Thyroid gland (tissue), 4 donors: ENCODE data around the gene UST. TPM values are rescaled to one million over a fixed set of nuclear protein-coding genes. Genes with fewer than 3 reads are reported as not detected.

Experiments used
- DNase-seq, 2 donors: peaks; one replicate each; pipeline ENCODE4 v3.0.0-alpha.2; 2019
- H3K27ac ChIP-seq, 3 donors: fragments of 200-600 bp; sonication (generic); 1 replicate in 2 of 3; 2 replicates in 1 of 3; pipeline ENCODE4 v1.5.1; 2016 to 2019; ENCODE audit warnings: mild to moderate bottlenecking in 1 of 3, moderate library complexity in 1 of 3
- H3K27me3 ChIP-seq: fragments of 200-600 bp; sonication (generic); one replicate; pipeline ENCODE4 v1.5.1; 2019
- H3K36me3 ChIP-seq, 2 donors: fragments of 200-600 bp; sonication (generic); one replicate each; pipeline ENCODE4 v1.5.1; 2016 to 2019
- H3K4me1 ChIP-seq, 2 donors: fragments of 200-600 bp; sonication (generic); one replicate each; pipeline ENCODE4 v1.5.1; 2017 to 2019
- H3K4me3 ChIP-seq, 3 donors: fragments of 200-600 bp; sonication (generic); replicated peaks in 1 of 3; 1 replicate in 2 of 3; 2 replicates in 1 of 3; pipeline ENCODE4 v1.5.1; 2016; ENCODE audit warnings: mild to moderate bottlenecking in 1 of 3
- H3K9me3 ChIP-seq: fragments of 200-600 bp; sonication (generic); one replicate; pipeline ENCODE4 v1.5.1; 2017
- CTCF ChIP-seq, 6 experiments: fragments of 200-600 bp in 3 of 6; fragments of 450-650 bp in 3 of 6; sonication (generic) in 3 of 6; IDR thresholded peaks; one replicate each; pipeline ENCODE4 v1.5.1; 2016 to 2019; ENCODE audit warnings: antibody characterized with exemption in 6 of 6, mild to moderate bottlenecking in 2 of 6, inconsistent platforms in 1 of 6, moderate library complexity in 1 of 6
- POLR2A ChIP-seq, 2 donors: fragments of 450-650 bp; IDR thresholded peaks; one replicate each; pipeline ENCODE4 v1.6.1; 2017; ENCODE audit warnings: antibody characterized with exemption in 2 of 2, mild to moderate bottlenecking in 2 of 2, moderate library complexity in 1 of 2
- WGBS, 2 donors: methylation state at CpG; one replicate each; pipeline ENCODE4 v1.1.5; 2017; 5-methylcytosine and 5-hydroxymethylcytosine counted together
- intact Hi-C: fragments of 100-400 bp; cut with DNase I; formaldehyde crosslinking; loops from one replicate; pipeline ENCODE4 v1.15.1; 2023
- total RNA-seq, 4 donors: library from RNA; depleted of rRNA; stranded (reverse); fragments of >200 nt; gene quantifications; one replicate each; pipeline ENCODE4 v1.2.3, GENCODE V29; 2016

Gene UST
- total RNA-seq, 4 donors from 2014 or later: 73.4 to 91.2 (median 81.4) TPM

- peaks cover 15 to 36% of the 10 kb centered on the region in 2 donors for H3K4me1 ChIP-seq
- no peaks in the 10 kb centered on the region for H3K27me3 ChIP-seq
- H3K36me3 ChIP-seq: no peaks in the 10 kb centered on the region
- no peak overlapping the region for H3K4me3 ChIP-seq
- DNase-seq: no peak
- TF ChIP-seq POLR2A (IDR thresholded peaks at IDR 0.05): no peak
- no peak for TF ChIP-seq CTCF (IDR thresholded peaks at IDR 0.05)
- no peak overlapping the region for H3K27ac ChIP-seq
- H3K9me3 ChIP-seq: no peaks in the 10 kb centered on the region
- intact Hi-C loops: no loop called here
- 82 to 93% methylated on average over 5 of the region's 5 CpGs for WGBS, 2 donors
Measured at GRCh38 chr6:148840256-148840655, 93.4 kb downstream of the UST start.

DNA sequence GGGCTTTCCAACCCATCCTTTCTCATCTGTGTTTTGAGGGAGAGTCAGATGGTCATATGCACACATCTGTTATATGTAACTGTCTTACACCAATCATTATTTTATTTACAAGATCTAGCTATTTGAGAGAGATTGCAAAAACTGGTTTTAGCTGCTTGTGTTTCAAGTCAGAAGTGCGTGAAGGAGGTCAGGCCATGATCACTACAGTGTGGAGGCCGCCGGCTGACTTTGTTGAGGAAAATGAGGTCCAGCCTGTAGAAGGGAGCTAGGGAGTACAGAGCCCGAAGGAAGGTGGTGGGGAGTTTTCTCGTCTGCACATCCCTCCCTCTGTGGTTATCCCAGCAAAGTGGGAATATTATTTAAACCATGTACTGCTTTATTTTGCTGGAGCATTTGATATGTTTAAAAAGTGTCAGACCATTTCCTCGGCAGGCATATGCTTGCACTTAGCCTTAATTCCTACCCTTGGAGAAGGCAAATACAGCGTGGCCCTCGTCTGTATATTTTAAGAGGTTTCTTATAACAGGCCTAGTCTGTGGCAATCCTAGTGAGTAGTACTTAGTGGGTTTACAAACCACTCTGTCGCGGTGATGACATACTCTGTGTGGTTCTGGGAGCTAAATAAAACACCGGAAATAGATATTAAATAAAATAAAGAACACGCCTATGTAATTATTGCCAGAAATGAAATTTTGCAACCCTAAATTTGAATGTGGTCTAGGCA, 95.6 kb downstream of the UST start:
- peaks cover 24 to 34% of the 10 kb centered on the region in 2 donors for H3K4me1 ChIP-seq
- DNase-seq: no peak

DNA sequence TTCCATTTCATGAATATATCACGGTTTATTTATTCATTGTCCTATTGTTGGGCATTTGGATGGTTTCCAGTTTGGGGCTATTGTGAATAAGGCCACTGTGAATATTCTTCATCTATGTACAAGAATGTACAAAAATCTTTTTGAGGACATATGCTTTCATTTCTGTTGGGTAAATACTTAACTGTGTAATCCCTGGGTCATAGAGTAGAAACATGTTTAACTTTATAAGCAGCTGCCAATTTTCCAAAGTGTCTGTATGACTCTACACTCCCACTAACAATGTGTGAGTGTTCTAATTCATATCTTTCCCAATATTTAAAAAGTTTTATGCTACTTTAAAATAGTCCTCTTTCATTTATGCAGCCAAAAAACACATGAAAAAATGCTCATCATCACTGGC, 98.6 kb downstream of the UST start:
- no peak for DNase-seq
- no peak overlapping the region for H3K27ac ChIP-seq
- intact Hi-C loops: no loop called here
- H3K9me3 ChIP-seq: no peaks in the 10 kb centered on the region
- TF ChIP-seq CTCF (IDR thresholded peaks at IDR 0.05): no peak
- no peaks in the 10 kb centered on the region for H3K36me3 ChIP-seq
- WGBS, 2 donors: 81 to 85% methylated on average over 1 of the region's 1 CpG
- no peak overlapping the region for H3K4me3 ChIP-seq
- no peaks in the 10 kb centered on the region for H3K27me3 ChIP-seq
- peaks cover 29 to 37% of the 10 kb centered on the region in 2 donors for H3K4me1 ChIP-seq

More for the DNA sequence above, 95.6 kb downstream of the UST start:
- intact Hi-C loops: no loop called here
- Histone ChIP-seq H3K27me3 (no peaks in the 10 kb centered on the region), H3K27ac (no peak overlapping the region), H3K9me3 (no peaks in the 10 kb centered on the region), H3K4me3 (no peak overlapping the region), H3K36me3 (no peaks in the 10 kb centered on the region)
- TF ChIP-seq POLR2A (IDR thresholded peaks at IDR 0.05) (no peak), CTCF (IDR thresholded peaks at IDR 0.05) (no peak)
- 95% methylated on average over 12 of the region's 12 CpGs for WGBS, 2 donors

DNA sequence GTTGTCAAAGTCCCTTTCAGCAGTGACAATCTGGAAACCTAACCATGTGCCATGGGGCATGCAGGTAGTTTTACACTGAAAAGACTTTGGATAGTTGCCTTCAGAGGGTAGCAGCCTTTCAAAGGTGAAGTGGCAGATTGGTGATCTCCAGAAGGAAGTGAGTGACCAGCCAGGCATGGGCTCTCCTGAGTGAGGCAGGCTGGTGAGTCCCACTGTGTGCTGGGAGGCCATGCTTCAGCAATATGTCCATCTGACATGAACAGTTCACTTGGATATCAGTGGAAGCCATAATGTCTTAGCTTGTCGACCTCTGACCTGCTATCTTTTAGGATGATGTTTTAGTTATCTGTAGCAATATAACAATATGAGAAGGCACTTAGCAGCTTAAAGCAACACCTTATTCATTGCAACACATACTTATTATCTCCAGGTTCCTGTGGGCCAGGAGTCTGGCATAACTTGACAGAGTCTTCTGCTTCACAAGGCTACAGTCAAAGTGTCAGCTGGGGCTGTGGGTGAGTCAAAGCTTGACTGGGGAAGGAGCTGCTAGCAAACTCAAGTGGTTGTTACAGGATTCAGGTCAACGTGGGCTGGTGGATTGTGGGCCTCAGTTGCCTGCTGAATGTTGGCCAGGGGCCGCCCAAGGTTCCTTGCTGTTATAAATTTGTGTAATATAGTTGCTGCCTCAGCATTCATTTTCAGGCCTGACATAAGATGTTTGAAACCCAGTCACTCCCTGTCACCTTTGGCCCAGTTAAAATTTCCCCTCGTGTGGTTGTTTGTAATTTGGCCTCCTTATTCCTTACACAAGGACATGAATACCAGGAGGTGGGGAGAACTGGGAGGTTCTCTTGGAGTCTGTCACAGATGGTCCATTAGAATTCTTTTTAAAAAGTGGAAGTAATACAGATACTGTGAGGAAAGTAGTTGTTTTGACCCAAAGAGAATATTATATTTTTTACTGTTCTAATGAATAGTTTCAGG, 100.2 kb downstream of the UST start:
- TF ChIP-seq CTCF (IDR thresholded peaks at IDR 0.05) (no peak), POLR2A (IDR thresholded peaks at IDR 0.05) (no peak)
- Histone ChIP-seq H3K27ac (peak overlapping the region in 2 of 3 donors; percentile 43 to 48), H3K4me3 (no peak overlapping the region), H3K27me3 (no peaks in the 10 kb centered on the region), H3K36me3 (no peaks in the 10 kb centered on the region), H3K4me1 (peaks cover 23 to 43% of the 10 kb centered on the region in 2 donors), H3K9me3 (no peaks in the 10 kb centered on the region)
- DNase-seq: peak; percentile 15 to 24
- intact Hi-C loops: no loop called here
- WGBS, 2 donors: 52 to 54% methylated on average over 4 of the region's 4 CpGs
